Measurements from ENCODE around the gene HOXA7.

DNA sequence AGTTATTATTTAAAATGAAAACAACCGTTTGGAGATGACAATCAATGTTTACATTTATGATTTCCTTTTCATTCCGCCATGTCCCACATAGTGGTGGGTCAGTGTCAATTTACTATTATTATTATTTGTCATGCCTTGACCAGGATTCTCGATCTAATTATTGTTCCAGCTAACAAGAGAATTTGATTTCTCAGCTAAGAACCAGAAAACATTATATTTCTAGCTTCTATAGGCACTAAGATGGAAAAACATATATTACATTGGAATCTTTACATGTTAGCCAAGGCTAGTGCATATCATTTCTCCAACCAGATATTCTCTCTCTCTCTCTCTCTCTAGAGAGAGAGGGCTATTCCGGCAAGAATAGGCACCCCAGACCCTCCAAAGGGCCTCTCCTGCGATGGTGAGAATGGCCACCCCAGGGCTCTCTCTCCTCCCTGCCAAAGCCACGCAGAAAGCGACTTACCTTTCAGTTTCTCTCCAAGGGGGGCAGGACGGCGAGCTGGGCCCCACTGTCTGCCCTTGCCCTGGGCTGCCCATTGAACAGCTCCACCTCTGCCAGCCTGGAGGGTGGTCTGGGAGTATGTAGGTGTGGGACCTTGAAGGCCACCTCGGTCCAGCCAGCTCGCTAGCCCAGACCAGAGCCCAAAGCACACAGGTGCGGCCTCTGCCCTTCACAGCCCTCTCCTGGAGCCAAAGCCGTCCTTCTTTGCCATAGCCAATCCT lies 6.5 kb downstream of the HOXA7 start:
- TF ChIP-seq, protein P1, sequence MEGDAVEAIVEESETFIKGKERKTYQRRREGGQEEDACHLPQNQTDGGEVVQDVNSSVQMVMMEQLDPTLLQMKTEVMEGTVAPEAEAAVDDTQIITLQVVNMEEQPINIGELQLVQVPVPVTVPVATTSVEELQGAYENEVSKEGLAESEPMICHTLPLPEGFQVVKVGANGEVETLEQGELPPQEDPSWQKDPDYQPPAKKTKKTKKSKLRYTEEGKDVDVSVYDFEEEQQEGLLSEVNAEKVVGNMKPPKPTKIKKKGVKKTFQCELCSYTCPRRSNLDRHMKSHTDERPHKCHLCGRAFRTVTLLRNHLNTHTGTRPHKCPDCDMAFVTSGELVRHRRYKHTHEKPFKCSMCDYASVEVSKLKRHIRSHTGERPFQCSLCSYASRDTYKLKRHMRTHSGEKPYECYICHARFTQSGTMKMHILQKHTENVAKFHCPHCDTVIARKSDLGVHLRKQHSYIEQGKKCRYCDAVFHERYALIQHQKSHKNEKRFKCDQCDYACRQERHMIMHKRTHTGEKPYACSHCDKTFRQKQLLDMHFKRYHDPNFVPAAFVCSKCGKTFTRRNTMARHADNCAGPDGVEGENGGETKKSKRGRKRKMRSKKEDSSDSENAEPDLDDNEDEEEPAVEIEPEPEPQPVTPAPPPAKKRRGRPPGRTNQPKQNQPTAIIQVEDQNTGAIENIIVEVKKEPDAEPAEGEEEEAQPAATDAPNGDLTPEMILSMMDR (IDR thresholded peaks at IDR 0.05) = no peak
- no peak for TF ChIP-seq EZH2phosphoT487 (IDR thresholded peaks at IDR 0.05)
- no peak for TF ChIP-seq EZH2 (IDR thresholded peaks at IDR 0.05)

All from neural progenitor cell (in vitro differentiated cells).